Activated naive CD4-positive, alpha-beta T cell treated with anti-CD3 and anti-CD28 coated beads for 36 hours (primary cell): ENCODE data around the gene KCNQ1. TPM values are rescaled to one million over a fixed set of nuclear protein-coding genes. Genes with fewer than 3 reads are reported as not detected.

ENCODE experiments used
- CTCF ChIA-PET: fragments of 350-600 bp; sonication (Branson Sonifier 250); formaldehyde crosslinking; loops from one replicate; lab custom pipeline; 2021; ENCODE audit warnings: antibody characterized with exemption; lab: Charles Lee
- DNase-seq: peaks from one replicate; pipeline ENCODE4 v3.0.0-alpha.2; 2020
- H3K27ac Mint-ChIP-seq: one replicate; pipeline ENCODE4 v1.8.0; 2021; ENCODE audit warnings: mild to moderate bottlenecking, mixed read lengths
- H3K27me3 Mint-ChIP-seq: one replicate; pipeline ENCODE4 v1.8.0; 2021; ENCODE audit warnings: low read depth, mixed read lengths
- H3K36me3 Mint-ChIP-seq: one replicate; pipeline ENCODE4 v1.8.0; 2021; ENCODE audit warnings: low read depth, mixed read lengths
- H3K4me1 Mint-ChIP-seq: one replicate; pipeline ENCODE4 v1.8.0; 2021; ENCODE audit warnings: low read depth, mixed read lengths
- H3K4me3 Mint-ChIP-seq: one replicate; pipeline ENCODE4 v1.8.0; 2021; ENCODE audit warnings: mild to moderate bottlenecking, moderate library complexity, mixed read lengths
- H3K9me3 Mint-ChIP-seq: one replicate; pipeline ENCODE4 v1.8.0; 2021; ENCODE audit warnings: mixed read lengths
- intact Hi-C: fragments of 100-400 bp; cut with micrococcal nuclease; formaldehyde crosslinking; loops from one replicate; pipeline ENCODE4 v1.15.1; 2023
- total RNA-seq, 2 experiments: library from RNA; stranded (reverse); gene quantifications; one replicate each; pipeline ENCODE4 v1.2.3, GENCODE V29; 2021

The KCNQ1 gene
- total RNA-seq, 2 experiments from 2014 or later: 10.6 to 10.8 TPM

DNA sequence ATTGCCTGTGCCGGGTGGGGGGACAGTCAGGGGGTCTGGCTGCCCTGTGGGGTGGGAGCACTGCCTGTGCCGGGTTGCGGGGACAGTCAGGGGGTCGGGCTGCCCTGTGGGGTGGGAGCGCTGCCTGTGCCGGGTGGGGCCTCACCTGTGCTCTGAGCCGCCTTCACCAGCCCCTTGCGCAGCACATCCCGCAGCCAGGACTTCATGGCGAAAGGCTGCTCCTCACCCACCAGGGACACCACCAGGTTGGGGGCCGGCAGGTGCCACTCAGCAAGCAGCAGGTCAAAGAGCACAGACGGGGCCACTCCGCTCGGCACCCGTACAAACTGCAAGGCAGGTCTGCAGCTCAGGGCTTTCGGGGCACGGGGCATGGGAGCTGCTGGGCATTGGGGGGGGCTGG lies 22.8 kb upstream of the KCNQ1 start:
- H3K27me3 Mint-ChIP-seq: no peaks in the 10 kb centered on the region
- no peak overlapping the region for H3K27ac Mint-ChIP-seq
- intact Hi-C loops: no loop called here
- CTCF ChIA-PET: interaction anchor here (1.3 to 7.9 kb wide), 6 partner anchors 21 to 470 kb away, joined by 3 to 197 read pairs (median 14); partner anchors contain the start of genes C11orf21, TSPAN32 and TSSC4
- peaks cover 2% of the 10 kb centered on the region for H3K4me1 Mint-ChIP-seq
- no peak overlapping the region for H3K4me3 Mint-ChIP-seq
- H3K36me3 Mint-ChIP-seq: no peaks in the 10 kb centered on the region
- H3K9me3 Mint-ChIP-seq: no peaks in the 10 kb centered on the region
- no peak for DNase-seq

- CTCF ChIA-PET: interaction anchor here (0.5 to 7.9 kb wide), 4 partner anchors 110 to 640 kb away, joined by 3 to 197 read pairs (median 42); partner anchors contain the start of genes C11orf21 and TSPAN32
- H3K27me3 Mint-ChIP-seq: no peaks in the 10 kb centered on the region
- no peak for DNase-seq
- intact Hi-C loops: no loop called here
- no peak overlapping the region for H3K27ac Mint-ChIP-seq
- no peaks in the 10 kb centered on the region for H3K9me3 Mint-ChIP-seq
- H3K36me3 Mint-ChIP-seq: no peaks in the 10 kb centered on the region
- H3K4me3 Mint-ChIP-seq: no peak overlapping the region
- peaks cover 2% of the 10 kb centered on the region for H3K4me1 Mint-ChIP-seq
These were observed 22.2 kb upstream of the KCNQ1 start for GRCh38 chr11:2422461-2423156.

DNA sequence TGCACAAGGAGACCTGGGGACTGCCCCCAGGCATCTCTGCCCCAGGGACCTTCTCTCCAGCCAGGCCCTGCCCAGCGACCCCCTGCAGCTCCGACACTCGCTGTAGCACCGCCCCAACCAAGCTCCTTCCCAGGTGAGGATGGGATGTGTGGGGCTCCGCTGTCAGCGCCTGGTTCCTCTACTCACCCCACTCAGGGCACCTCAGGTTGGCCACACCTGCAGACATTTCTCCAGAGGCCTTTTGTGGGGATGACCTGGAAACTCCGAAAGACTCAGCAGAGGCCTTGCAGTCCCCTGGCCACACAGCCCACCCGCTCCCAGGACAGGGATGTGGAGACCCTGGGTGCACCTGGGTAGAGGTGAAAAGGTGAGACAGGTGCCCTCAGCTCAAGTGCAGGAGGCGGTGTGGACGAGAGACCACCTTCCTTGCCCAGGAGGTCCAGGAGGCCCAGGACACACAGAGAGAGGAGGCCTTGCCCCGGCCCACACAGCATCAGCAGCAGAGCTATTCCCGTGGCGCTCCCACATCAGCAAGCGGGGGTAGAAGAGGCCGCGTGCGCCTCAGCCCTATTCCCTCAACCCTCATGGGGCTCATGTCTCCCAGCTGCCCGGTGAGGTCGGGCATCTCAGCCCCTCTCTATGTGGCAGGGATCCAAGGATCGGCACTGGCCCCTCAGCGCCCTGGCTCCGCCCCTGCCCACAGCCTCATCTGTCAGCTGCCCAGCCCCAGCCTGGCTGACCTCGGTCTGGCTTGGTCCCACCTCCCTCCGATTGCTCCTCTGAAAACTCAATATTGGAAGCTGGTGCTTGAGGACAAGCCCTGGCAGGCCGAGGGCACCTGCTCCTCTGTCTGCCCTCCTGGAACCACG lies 21.4 kb upstream of the KCNQ1 start:
- CTCF ChIA-PET: interaction anchor here (0.5 to 7.9 kb wide), 3 partner anchors 110 to 639 kb away, joined by 3 to 197 read pairs (median 81); partner anchors contain the start of genes C11orf21 and TSPAN32
- Mint-ChIP-seq H3K9me3 (no peaks in the 10 kb centered on the region), H3K27me3 (no peaks in the 10 kb centered on the region), H3K27ac (no peak overlapping the region), H3K4me3 (no peak overlapping the region), H3K4me1 (peaks cover 2% of the 10 kb centered on the region), H3K36me3 (no peaks in the 10 kb centered on the region)
- no peak for DNase-seq
- intact Hi-C loops: no loop called here

GRCh38 chr11:2424811-2425495 lies 19.9 kb upstream of the KCNQ1 start:
- H3K36me3 Mint-ChIP-seq: no peaks in the 10 kb centered on the region
- H3K9me3 Mint-ChIP-seq: no peaks in the 10 kb centered on the region
- no peak for DNase-seq
- intact Hi-C loops: no loop called here
- no peaks in the 10 kb centered on the region for H3K4me1 Mint-ChIP-seq
- CTCF ChIA-PET: interaction anchor here (0.7 to 7.9 kb wide), 3 partner anchors 101 to 559 kb away, joined by 3 to 81 read pairs (median 3); no protein-coding TSS in a partner anchor
- no peaks in the 10 kb centered on the region for H3K27me3 Mint-ChIP-seq
- no peak overlapping the region for H3K27ac Mint-ChIP-seq
- no peak overlapping the region for H3K4me3 Mint-ChIP-seq

- no peak overlapping the region for H3K4me3 Mint-ChIP-seq
- no peaks in the 10 kb centered on the region for H3K36me3 Mint-ChIP-seq
- H3K4me1 Mint-ChIP-seq: no peaks in the 10 kb centered on the region
- H3K9me3 Mint-ChIP-seq: no peaks in the 10 kb centered on the region
- no peaks in the 10 kb centered on the region for H3K27me3 Mint-ChIP-seq
- CTCF ChIA-PET: interaction anchor here (1.1 to 7.9 kb wide), 2 partner anchors 101 to 107 kb away, joined by 3 to 81 read pairs; no protein-coding TSS in a partner anchor
- no peak for DNase-seq
- intact Hi-C loops: no loop called here
- no peak overlapping the region for H3K27ac Mint-ChIP-seq
These were observed 19.3 kb upstream of the KCNQ1 start for GRCh38 chr11:2425506-2425905.

GRCh38 chr11:2426221-2426620 lies 18.6 kb upstream of the KCNQ1 start:
- Mint-ChIP-seq H3K27me3 (no peaks in the 10 kb centered on the region), H3K27ac (no peak overlapping the region), H3K36me3 (no peaks in the 10 kb centered on the region), H3K4me1 (no peaks in the 10 kb centered on the region), H3K9me3 (no peaks in the 10 kb centered on the region), H3K4me3 (no peak overlapping the region)
- CTCF ChIA-PET: interaction anchor here (7.9 kb wide), 1 partner anchor 107 kb away, joined by 81 read pairs; no protein-coding TSS in a partner anchor
- intact Hi-C loops: no loop called here
- DNase-seq: no peak

DNA sequence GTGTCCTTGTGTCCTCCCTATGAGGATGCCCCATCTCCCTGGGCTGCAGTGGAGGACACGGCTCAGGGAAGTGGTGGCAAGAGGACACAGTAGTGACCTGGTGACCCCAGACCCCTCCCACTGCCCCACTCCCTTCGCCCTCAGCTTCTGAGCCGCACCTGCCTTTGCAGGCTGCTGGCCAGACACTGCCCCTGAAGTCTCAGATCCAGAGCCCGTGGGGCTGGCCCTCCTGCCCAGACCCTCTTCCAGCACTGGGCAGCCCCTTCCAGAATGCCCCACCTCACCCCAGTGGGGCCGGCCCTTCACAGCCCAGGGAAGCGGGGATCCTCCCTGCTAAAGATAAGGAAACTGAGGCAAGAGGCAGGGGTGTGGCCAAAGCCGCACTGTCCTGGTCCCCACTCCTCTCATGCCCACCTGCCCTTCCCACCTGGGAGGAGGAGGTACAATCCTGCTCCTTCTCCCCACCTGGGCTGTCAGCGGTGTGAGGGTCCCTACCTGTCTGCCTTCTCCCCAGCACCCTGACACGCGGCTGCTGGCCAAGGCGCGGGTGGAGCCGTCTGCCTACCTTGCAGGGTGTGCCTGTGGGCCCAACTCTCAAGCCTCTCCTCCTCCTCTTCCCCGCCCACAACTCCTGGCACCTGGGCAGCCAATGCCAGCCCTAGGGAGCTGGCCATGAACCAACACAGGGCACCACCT lies 17.8 kb upstream of the KCNQ1 start:
- Mint-ChIP-seq H3K27me3 (no peaks in the 10 kb centered on the region), H3K36me3 (no peaks in the 10 kb centered on the region), H3K4me1 (no peaks in the 10 kb centered on the region), H3K4me3 (no peak overlapping the region), H3K9me3 (no peaks in the 10 kb centered on the region), H3K27ac (no peak overlapping the region)
- intact Hi-C loops: no loop called here
- DNase-seq: no peak
- CTCF ChIA-PET: interaction anchor here (1.0 to 7.9 kb wide), 6 partner anchors 99 to 462 kb away, joined by 4 to 81 read pairs (median 8); no protein-coding TSS in a partner anchor

DNA sequence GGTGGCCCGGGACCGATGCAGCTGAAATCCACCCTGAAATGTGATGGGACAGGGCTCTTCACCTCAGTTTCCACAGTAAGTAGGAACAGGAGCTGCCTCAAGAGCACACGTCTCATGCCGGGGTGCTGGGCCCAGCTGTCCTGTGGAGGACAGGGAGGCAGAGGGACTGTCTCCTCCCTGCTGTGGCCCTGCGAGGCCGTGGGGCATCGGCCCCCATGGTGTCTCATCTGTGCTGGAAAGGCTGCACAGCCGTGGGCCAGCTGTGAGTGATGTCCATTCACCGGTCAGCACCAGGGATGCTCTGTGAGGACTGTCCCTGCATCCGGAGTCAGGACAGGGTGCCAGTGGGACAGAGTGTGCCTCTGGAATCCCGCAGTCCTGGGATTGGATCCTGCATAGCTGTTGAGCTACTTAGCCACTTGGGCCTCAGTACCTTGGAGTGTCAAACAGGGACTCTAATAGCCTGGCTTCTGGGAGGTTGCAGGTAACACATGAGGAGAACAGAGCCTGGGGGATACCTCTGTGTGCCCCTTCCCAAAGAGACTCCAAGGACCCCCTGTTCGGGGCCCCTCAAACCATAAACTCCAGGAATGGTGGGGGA lies 17.0 kb upstream of the KCNQ1 start:
- H3K9me3 Mint-ChIP-seq: no peaks in the 10 kb centered on the region
- H3K4me3 Mint-ChIP-seq: no peak overlapping the region
- intact Hi-C loops: loop anchor here (1.0 kb wide), 2 partner anchors 103 to 460 kb away; no protein-coding TSS in a partner anchor
- H3K36me3 Mint-ChIP-seq: no peaks in the 10 kb centered on the region
- no peak overlapping the region for H3K27ac Mint-ChIP-seq
- no peaks in the 10 kb centered on the region for H3K27me3 Mint-ChIP-seq
- CTCF ChIA-PET: interaction anchor here (0.7 to 1.8 kb wide), 8 partner anchors 15 to 461 kb away, joined by 3 to 39 read pairs (median 4); no protein-coding TSS in a partner anchor
- H3K4me1 Mint-ChIP-seq: no peaks in the 10 kb centered on the region
- no peak for DNase-seq

- CTCF ChIA-PET: interaction anchor here (0.7 to 1.8 kb wide), 4 partner anchors 15 to 460 kb away, joined by 3 to 39 read pairs (median 6); no protein-coding TSS in a partner anchor
- no peaks in the 10 kb centered on the region for H3K4me1 Mint-ChIP-seq
- H3K36me3 Mint-ChIP-seq: no peaks in the 10 kb centered on the region
- no peak overlapping the region for H3K27ac Mint-ChIP-seq
- no peaks in the 10 kb centered on the region for H3K9me3 Mint-ChIP-seq
- no peaks in the 10 kb centered on the region for H3K27me3 Mint-ChIP-seq
- H3K4me3 Mint-ChIP-seq: no peak overlapping the region
- peak; percentile 90 for DNase-seq
- intact Hi-C loops: loop anchor here (1.0 kb wide), 2 partner anchors 103 to 460 kb away; no protein-coding TSS in a partner anchor
These were observed 16.4 kb upstream of the KCNQ1 start for GRCh38 chr11:2428322-2428795.

- Mint-ChIP-seq H3K27ac (no peak overlapping the region), H3K36me3 (no peaks in the 10 kb centered on the region), H3K4me3 (no peak overlapping the region), H3K27me3 (no peaks in the 10 kb centered on the region), H3K9me3 (no peaks in the 10 kb centered on the region), H3K4me1 (no peaks in the 10 kb centered on the region)
- CTCF ChIA-PET: interaction anchor here (1.1 to 2.7 kb wide), 3 partner anchors 101 to 245 kb away, joined by 3 to 17 read pairs (median 4); no protein-coding TSS in a partner anchor
- DNase-seq: no peak
- intact Hi-C loops: no loop called here
These were observed 13.4 kb upstream of the KCNQ1 start for GRCh38 chr11:2431395-2431794.
